ENCODE measurements around the gene GCSH.

Gene GCSH

DNA sequence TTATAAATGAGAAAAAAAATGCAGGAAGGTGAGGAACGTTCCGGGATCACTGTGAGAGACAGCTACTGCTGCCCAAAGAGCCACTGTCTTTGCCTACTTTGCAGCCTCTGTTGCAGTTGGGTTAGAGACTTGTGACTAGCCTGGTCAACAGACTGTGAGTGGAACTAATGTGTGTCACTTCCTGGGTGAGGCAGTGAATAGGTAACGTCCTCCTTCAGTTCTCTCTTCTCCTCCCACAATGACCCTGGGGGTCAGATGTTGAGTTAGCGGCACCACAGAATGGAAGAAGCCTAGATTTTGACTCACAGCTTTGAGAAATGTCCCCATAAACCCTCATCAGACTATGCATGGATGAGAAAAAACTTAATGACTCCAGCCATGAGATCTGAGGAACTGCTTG is 24.4 kb downstream of the GCSH start:
- no peaks in the 10 kb centered on the region for H3K9me2 ChIP-seq (replicated peaks; ENCODE audit: insufficient read depth, low read length)
- no peak overlapping the region for H3K4me2 ChIP-seq (ENCODE audit: low read depth, low read length)
- H3K9ac ChIP-seq (ENCODE audit: low read length): no peak overlapping the region
- H3K27me3 ChIP-seq (replicated peaks; ENCODE audit: insufficient read depth, low read length): no peaks in the 10 kb centered on the region
- no peaks in the 10 kb centered on the region for H3F3A ChIP-seq (ENCODE audit: insufficient read depth, low read length)
- H2AFZ ChIP-seq (ENCODE audit: low read length): no peak overlapping the region
- no peaks in the 10 kb centered on the region for H3K9me3 ChIP-seq (replicated peaks; ENCODE audit: insufficient read depth, low read length)
- DNase-seq: no peak
- H4K20me1 ChIP-seq (ENCODE audit: insufficient read depth, low read length): no peaks in the 10 kb centered on the region
- H3K79me2 ChIP-seq (ENCODE audit: low read length): no peaks in the 10 kb centered on the region
- no peak for TF ChIP-seq CTCF (IDR thresholded peaks at IDR 0.05; ENCODE audit: low read length)
- TF ChIP-seq EZH2phosphoT487 (IDR thresholded peaks at IDR 0.05; ENCODE audit: low read length): no peak
- TF ChIP-seq EZH2 (optimal IDR thresholded peaks at IDR 0.05; ENCODE audit: low read depth, low read length): no peak
- H3K27ac ChIP-seq (ENCODE audit: low read length): no peak overlapping the region
- no peaks in the 10 kb centered on the region for H3K4me1 ChIP-seq (ENCODE audit: low read length)
- no peaks in the 10 kb centered on the region for H3K36me3 ChIP-seq (replicated peaks; ENCODE audit: insufficient read depth, low read length)
- H3K4me3 ChIP-seq (ENCODE audit: low read length): no peak overlapping the region

DNA sequence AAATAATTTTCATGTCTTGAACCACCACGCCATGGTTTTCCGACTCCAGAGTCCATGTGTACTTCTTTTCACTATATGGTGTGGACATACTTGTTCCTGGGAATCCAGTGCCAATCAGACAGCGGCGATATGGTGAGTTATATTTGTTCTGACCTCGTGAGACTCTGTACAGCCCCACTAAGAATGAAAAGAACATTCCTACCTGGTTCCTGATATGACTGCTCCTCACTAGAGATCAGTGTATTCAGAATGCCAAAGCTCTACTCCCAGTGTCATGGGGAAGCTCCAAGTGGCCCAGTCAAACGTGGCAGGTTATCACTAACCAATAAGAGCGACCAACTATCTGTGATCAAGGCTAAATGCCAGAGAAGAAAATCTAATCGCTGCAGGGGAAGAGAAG is 25.2 kb downstream of the GCSH start:
- no peak overlapping the region for H3K27ac ChIP-seq (ENCODE audit: low read length)
- no peaks in the 10 kb centered on the region for H3F3A ChIP-seq (ENCODE audit: insufficient read depth, low read length)
- no peak overlapping the region for H3K9ac ChIP-seq (ENCODE audit: low read length)
- H3K4me3 ChIP-seq (ENCODE audit: low read length): no peak overlapping the region
- no peaks in the 10 kb centered on the region for H3K9me2 ChIP-seq (replicated peaks; ENCODE audit: insufficient read depth, low read length)
- H3K4me2 ChIP-seq (ENCODE audit: low read depth, low read length): no peak overlapping the region
- H3K79me2 ChIP-seq (ENCODE audit: low read length): no peaks in the 10 kb centered on the region
- DNase-seq: no peak
- no peaks in the 10 kb centered on the region for H4K20me1 ChIP-seq (ENCODE audit: insufficient read depth, low read length)
- H3K27me3 ChIP-seq (replicated peaks; ENCODE audit: insufficient read depth, low read length): no peaks in the 10 kb centered on the region
- H2AFZ ChIP-seq (ENCODE audit: low read length): no peak overlapping the region
- no peaks in the 10 kb centered on the region for H3K9me3 ChIP-seq (replicated peaks; ENCODE audit: insufficient read depth, low read length)
- no peaks in the 10 kb centered on the region for H3K36me3 ChIP-seq (replicated peaks; ENCODE audit: insufficient read depth, low read length)
- TF ChIP-seq CTCF (IDR thresholded peaks at IDR 0.05; ENCODE audit: low read length): no peak
- TF ChIP-seq EZH2phosphoT487 (IDR thresholded peaks at IDR 0.05; ENCODE audit: low read length): no peak
- no peak for TF ChIP-seq EZH2 (optimal IDR thresholded peaks at IDR 0.05; ENCODE audit: low read depth, low read length)
- no peaks in the 10 kb centered on the region for H3K4me1 ChIP-seq (ENCODE audit: low read length)

DNA sequence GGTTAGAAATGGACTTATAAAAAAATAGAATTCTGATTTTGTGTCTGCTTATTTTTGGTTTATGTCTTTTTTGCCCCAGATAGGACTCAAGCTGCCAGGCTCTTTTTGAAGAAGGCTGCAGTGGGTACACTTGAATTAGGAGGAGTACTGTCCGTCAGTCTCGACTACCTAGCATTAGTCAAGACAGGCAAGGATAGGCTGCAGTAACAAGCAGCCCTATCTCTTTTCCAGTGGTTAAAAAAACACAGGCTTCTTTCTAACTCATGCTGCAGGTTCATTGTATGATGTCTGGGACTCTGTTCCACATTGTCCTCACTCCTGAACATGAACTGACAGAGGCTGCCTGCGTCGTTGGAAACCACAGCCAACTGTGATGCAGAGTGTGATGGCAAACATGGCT is 27.1 kb downstream of the GCSH start:
- Histone ChIP-seq H3K27ac (ENCODE audit: low read length) (no peak overlapping the region), H3K9me3 (replicated peaks; ENCODE audit: insufficient read depth, low read length) (no peaks in the 10 kb centered on the region), H3K9ac (ENCODE audit: low read length) (no peak overlapping the region), H3K4me1 (ENCODE audit: low read length) (no peaks in the 10 kb centered on the region), H2AFZ (ENCODE audit: low read length) (no peak overlapping the region), H3K9me2 (replicated peaks; ENCODE audit: insufficient read depth, low read length) (no peaks in the 10 kb centered on the region), H3K27me3 (replicated peaks; ENCODE audit: insufficient read depth, low read length) (no peaks in the 10 kb centered on the region), H3F3A (ENCODE audit: insufficient read depth, low read length) (no peaks in the 10 kb centered on the region), H3K4me3 (ENCODE audit: low read length) (no peak overlapping the region), H3K79me2 (ENCODE audit: low read length) (no peaks in the 10 kb centered on the region), H4K20me1 (ENCODE audit: insufficient read depth, low read length) (no peaks in the 10 kb centered on the region), H3K36me3 (replicated peaks; ENCODE audit: insufficient read depth, low read length) (no peaks in the 10 kb centered on the region), H3K4me2 (ENCODE audit: low read depth, low read length) (no peak overlapping the region)
- TF ChIP-seq CTCF (IDR thresholded peaks at IDR 0.05; ENCODE audit: low read length) (no peak), EZH2 (optimal IDR thresholded peaks at IDR 0.05; ENCODE audit: low read depth, low read length) (no peak)
- no peak for DNase-seq
